ENCODE data around the gene ALDH1L1.

The ALDH1L1 gene

DNA sequence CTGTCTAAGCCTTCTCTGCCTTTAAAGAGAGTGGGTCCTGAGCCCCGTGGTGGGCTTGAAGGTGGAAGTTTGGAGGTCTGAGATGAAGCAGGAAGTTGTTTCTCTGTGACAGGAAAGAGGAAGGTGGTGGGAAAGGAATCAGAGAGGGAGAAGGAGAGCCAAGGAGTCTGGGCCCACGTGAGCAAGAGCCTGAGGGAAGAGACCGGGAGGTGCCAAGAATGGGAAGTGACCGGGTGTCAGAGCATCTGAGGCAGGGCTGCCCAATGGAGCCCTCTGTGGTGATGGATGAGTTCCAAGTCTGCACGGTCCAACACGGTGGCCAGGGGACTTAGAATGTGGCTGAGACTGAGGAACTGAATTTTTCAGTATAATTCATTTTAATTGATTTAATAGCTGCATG, 24.6 kb downstream of the ALDH1L1 start:
- in situ Hi-C loops (cut with HindIII; ENCODE audit: low sequenced_read_pairs) = no loop called here

DNA sequence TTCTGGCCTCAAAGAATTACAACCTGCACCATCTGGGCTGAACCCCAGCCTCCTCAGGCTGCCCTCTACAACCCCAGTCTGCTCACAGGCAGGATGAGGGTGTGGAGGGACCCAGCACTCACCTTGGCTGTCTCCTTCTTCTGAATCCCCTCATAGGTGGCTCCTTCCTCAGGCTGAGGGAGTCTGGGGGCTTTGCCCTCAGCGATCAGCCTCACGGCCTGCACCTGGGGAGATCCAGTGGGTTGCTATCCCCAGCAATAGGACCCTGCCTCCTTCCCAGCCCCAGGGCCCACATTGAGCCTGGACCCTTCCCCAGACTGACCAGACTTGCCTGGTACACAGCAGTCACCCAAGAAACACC, 25.1 kb downstream of the ALDH1L1 start:
- in situ Hi-C loops (cut with HindIII; ENCODE audit: low sequenced_read_pairs) = no loop called here

DNA sequence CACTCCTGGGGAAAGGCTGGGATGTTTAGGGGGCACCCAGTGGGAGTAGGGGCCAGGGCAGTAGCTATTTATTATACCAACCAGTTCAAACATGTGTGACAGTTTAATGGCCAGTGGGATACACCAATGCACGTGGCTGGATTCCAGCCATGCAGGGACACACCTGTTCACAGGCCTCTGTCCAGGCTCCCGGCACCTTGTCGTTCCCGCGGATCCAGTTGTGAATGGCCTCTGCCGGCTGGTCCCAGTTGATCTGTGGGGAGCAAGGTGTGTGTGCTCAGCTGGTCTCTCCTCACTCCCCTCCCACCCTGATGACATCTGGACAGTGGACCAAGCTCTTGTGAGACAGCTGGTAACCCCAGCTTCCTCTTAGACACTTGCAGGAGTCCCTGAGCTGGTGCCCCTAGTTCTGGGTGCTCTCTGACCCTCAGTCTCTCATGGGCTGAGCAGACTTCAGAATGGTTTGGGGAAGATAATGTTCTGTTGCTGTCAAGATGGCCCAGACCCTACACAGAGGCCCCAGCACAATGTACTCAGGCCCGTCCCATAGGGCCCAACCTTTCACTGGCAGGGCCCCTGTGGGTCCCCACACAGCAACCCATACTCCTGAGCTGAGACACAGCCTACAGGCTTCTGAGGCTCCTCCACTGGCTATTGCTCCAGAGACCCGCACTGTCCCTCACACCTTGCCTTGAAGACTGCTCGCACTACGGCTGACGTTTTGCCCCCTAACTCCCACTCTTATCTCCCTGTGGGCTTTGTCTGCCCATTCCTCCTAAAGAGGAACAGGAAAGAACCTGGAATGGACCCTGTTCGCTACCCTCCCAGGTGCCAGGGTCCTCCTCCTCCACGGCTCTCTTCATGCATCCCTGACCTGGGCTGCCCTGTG, 25.8 kb downstream of the ALDH1L1 start:
- in situ Hi-C loops (cut with HindIII; ENCODE audit: low sequenced_read_pairs) = no loop called here

- in situ Hi-C loops (cut with HindIII; ENCODE audit: low sequenced_read_pairs) = no loop called here
Measured at GRCh38 chr3:126153695-126154360, 26.6 kb downstream of the ALDH1L1 start.

GRCh38 chr3:126152901-126153694, 27.3 kb downstream of the ALDH1L1 start:
- in situ Hi-C loops (cut with HindIII; ENCODE audit: low sequenced_read_pairs) = no loop called here

DNA sequence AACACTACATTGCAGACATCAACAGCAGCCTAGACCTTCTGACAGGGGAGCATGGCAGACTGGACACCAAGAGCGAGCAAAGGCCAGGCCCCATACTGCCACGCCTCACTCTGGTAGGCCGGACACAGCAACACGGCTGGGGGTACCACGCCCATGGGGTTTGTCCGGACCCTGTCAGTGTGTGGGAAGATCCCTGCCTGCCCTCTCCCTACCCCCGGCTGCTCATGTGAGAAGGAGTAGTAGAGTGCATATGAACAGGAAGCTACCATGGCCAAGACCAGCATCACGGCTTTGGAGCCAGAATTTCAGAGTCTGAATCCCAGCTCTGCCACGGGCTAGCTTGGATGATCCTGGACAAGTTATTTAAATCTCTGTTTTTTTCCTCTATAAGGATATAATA, 27.9 kb downstream of the ALDH1L1 start:
- in situ Hi-C loops (cut with HindIII; ENCODE audit: low sequenced_read_pairs) = no loop called here

DNA sequence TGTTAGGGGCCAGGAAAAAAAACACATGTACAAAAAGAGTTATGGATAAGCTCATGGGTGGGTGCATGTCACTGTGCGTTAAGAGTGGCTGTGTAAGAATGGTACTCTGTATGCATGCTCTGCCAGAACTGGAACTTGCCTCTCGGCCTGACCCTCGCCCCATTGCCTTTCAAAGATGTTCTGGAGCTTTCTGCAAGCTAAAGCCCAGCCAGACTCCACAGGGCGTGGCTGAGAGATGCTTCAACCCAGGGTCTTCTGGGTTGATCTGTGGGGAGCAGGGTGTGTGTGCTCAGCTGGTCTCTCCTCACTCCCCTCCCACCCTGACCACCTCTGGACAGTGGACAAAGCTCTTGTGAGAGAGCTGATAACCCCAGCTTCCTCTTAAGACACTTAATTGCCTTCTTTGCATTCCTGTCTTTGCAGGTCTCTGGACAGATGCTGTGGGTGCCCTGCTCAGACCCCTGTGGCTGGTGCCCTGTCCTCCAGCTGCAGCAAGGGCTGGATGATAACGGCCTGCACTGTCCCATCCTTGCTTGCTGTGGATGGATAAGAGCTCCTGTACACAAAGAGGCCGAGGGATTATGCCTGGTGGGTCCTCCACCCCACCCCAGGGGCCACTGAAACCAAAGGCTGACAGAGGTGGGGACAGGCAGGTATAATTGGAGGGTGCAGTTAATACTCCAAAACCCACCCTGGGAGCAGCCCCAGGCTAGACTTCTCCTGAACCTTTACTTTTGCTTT, 28.7 kb downstream of the ALDH1L1 start:
- in situ Hi-C loops (cut with HindIII; ENCODE audit: low sequenced_read_pairs) = no loop called here

DNA sequence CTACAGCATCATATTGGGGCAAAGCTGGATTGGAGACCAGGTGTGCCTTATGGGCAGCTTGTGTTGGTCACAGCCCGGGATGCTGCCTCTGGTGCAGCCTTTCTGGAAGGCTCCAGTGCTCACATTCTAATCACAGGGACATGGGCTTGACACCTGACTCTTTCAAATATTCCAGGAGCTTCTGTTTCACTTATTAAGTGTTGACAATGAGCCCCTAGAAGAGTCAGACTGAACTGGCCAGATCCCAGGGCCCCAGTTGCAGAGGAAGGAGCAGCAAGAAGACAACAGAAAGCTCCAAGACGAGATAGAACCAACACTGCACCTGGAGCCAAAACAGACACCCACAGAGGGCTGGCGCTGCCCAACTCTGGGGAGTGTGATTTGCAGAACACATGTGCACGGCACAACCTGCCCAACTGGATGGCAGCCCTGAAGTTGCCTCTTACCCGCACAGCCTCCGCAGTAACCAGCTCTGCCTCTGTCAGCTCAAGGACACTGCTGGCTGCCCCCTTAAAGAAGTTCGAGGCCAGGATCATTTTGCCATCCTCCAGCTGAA, 30.3 kb downstream of the ALDH1L1 start:
- in situ Hi-C loops (cut with HindIII; ENCODE audit: low sequenced_read_pairs) = no loop called here

DNA sequence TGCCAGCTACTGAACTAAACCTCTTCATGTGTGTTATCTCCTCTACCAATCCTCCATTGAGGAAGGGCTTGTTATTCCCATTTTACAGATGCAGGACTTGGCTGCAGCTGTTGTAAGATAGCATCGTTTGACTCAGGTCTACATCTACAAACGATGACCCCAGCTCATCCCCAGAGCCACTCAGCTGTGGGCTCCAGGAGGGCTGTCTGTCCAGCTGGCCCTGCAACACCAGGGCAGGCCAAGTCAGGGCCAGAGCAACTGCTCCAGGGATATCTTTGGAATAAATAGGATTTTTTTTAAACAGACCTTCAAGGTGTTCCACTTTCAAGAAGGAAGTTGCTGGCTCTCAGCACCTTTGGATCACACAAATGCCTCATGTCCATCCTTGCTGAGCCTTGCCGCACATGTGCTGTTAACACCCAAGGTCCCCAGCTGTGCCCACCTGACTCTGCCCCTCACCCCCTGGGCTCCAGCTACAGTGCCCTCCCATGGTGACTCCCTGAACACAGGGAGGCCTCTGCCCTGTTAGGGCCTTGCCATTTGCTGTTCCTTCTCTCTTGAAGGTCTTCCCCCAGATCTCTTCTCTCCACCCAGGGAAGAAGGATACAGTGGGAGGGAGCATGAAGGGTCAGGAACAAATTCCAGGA, 31.0 kb downstream of the ALDH1L1 start:
- in situ Hi-C loops (cut with HindIII; ENCODE audit: low sequenced_read_pairs) = no loop called here

- in situ Hi-C loops (cut with HindIII; ENCODE audit: low sequenced_read_pairs) = no loop called here
Measured at GRCh38 chr3:126147932-126148683, 32.3 kb downstream of the ALDH1L1 start.

DNA sequence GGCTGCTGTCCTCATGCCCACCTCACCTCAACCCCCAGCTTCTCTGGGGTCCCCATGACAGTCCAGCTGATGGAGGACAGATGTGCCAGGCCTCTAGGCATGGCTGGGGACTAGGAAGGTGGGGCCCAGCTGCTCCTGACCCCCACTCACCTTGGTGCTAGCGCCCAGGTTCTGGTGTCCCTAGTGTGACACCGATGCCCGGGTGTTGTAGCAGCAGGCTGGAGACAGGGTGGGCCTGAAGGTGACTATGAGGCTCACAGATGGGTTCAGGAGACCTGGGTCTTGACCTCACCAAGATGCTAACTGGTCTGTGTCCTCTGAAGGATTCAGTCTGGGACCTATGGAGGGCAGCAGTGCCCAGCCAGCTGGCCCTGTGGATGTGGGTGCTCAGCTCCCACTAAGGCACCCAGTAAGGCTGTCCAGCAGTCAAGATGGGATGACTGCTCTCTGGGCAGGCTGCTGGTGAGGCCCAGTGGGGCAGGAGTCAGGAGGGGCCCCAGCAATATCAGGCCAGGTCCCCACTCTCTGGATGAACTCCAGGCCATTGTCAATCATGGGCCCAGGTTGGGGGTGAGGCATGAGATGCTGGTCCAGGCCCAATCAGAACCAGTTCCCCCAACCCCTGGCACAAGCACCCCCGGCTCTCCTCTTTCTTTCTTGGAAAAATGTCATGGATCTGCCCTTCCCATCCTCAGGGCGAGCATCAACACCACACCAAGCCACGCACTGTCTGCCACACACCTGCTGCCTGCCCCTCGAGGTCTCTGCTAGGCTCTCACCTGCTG, 33.0 kb downstream of the ALDH1L1 start:
- in situ Hi-C loops (cut with HindIII; ENCODE audit: low sequenced_read_pairs) = no loop called here

- in situ Hi-C loops (cut with HindIII; ENCODE audit: low sequenced_read_pairs) = no loop called here
Measured at GRCh38 chr3:126146525-126147146, 33.8 kb downstream of the ALDH1L1 start.

- in situ Hi-C loops (cut with HindIII; ENCODE audit: low sequenced_read_pairs) = no loop called here
Measured at GRCh38 chr3:126146034-126146433, 34.4 kb downstream of the ALDH1L1 start.

GRCh38 chr3:126142652-126143051, 37.7 kb downstream of the ALDH1L1 start:
- in situ Hi-C loops (cut with HindIII; ENCODE audit: low sequenced_read_pairs) = no loop called here

GRCh38 chr3:126137490-126138130, 42.8 kb downstream of the ALDH1L1 start:
- in situ Hi-C loops (cut with HindIII; ENCODE audit: low sequenced_read_pairs) = no loop called here

DNA sequence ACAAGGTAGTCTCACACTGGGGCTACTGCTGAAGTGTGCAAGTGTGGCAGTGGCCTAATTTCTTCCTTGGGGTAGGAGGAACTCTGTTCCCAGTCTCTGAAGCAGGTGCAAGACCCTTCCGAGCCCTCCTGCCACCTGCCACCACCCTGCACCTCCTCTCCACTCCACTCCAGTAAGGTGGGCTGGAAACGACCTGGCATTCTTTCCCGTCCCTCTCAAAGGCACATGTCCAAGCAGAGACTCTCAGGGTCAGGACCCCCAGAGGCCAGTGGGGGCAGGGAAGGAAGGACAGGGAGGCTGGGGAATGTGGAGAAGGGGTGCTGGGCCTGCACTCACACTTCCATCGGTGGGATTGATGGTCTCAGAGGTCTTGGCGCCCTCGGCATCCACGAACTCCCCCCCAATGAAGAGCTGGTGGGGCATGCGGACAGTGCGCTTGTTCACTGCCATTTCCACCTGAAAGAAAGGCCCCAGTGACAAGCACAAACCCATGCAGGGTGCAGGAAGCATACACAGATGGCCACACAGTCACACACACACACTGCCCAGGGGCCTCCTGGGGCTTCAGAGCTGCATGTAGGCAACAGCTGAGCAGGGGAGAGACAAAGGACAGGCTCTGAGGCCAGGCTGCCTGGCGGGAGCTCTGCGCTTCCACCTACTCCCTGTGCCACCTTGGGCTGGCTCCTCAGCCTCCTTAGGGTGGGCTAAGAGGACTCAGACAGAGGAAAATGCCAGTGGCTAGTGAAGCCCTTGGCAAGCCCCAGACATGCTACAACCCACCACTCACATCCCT, 43.8 kb downstream of the ALDH1L1 start:
- in situ Hi-C loops (cut with HindIII; ENCODE audit: low sequenced_read_pairs) = no loop called here
